Uterus (tissue), 4 donors: ENCODE results near the gene MCIDAS. TPM values are rescaled to one million over a fixed set of nuclear protein-coding genes. Genes with fewer than 3 reads are reported as not detected.

ENCODE experiments used
- DNase-seq, 2 donors: peaks; one replicate each; pipeline ENCODE4 v3.0.0-alpha.2; 2019 to 2020
- H3K27ac ChIP-seq, 2 donors: fragments of 200-600 bp; sonication (generic); 1 replicate in 1 of 2; 2 replicates in 1 of 2; pipeline ENCODE4 v1.5.1; 2016 to 2018
- H3K27me3 ChIP-seq, 2 donors: fragments of 200-600 bp; sonication (generic); one replicate each; pipeline ENCODE4 v1.5.1; 2018 to 2019; ENCODE audit warnings: control low read depth in 1 of 2
- H3K36me3 ChIP-seq, 2 donors: fragments of 200-600 bp; sonication (generic); one replicate each; pipeline ENCODE4 v1.5.1; 2019; ENCODE audit warnings: control low read depth in 1 of 2
- H3K4me1 ChIP-seq, 2 donors: fragments of 200-600 bp; sonication (generic); one replicate each; pipeline ENCODE4 v1.5.1; 2018 to 2019; ENCODE audit warnings: control low read depth in 1 of 2
- H3K4me3 ChIP-seq, 2 donors: fragments of 200-600 bp; sonication (generic); 1 replicate in 1 of 2; 2 replicates in 1 of 2; pipeline ENCODE4 v1.5.1; 2018 to 2019; ENCODE audit warnings: mild to moderate bottlenecking in 1 of 2
- H3K9me3 ChIP-seq, 2 donors: fragments of 200-600 bp; sonication (generic); one replicate each; pipeline ENCODE4 v1.5.1; 2019; ENCODE audit warnings: control low read depth in 1 of 2
- POLR2A ChIP-seq, 2 donors: fragments of 450-650 bp; IDR thresholded peaks; one replicate each; pipeline ENCODE4 v1.6.1; 2016; ENCODE audit warnings: antibody characterized with exemption in 2 of 2, mild to moderate bottlenecking in 1 of 2, moderate library complexity in 1 of 2
- intact Hi-C: fragments of 100-400 bp; cut with DNase I; formaldehyde crosslinking; loops from one replicate; pipeline ENCODE4 v1.15.1; 2023; ENCODE audit warnings: low total_unique reads
- microRNA counts, 2 donors: library from miRNA; unstranded; fragments of <30 nt; microRNA quantifications; one replicate each; lab custom pipeline; 2016 to 2017
- microRNA-seq: library from miRNA; unstranded; fragments of <30 nt; microRNA quantifications from one replicate; pipeline ENCODE4, GENCODE V29; 2016; ENCODE audit warnings: borderline microRNAs expressed, borderline replicate concordance
- small RNA-seq: library from RNA; depleted of rRNA; stranded (forward); fragments of <200 nt; gene quantifications from one replicate; pipeline ENCODE3, GENCODE V24; 2016
- total RNA-seq, 4 donors: library from RNA; depleted of rRNA in 3 of 4; stranded (reverse); fragments of >200 nt in 3 of 4; gene quantifications; one replicate each; pipeline versions ENCODE4 v1.1.0 to v1.2.4, GENCODE V29; 2014 to 2023
- TF ChIP-seq, protein P1 (sequence below), 4 experiments: fragments of 200-600 bp in 2 of 4; fragments of 450-650 bp in 2 of 4; sonication (generic) in 2 of 4; IDR thresholded peaks; one replicate each; pipeline ENCODE4 v1.5.1; 2016 to 2019; ENCODE audit warnings: antibody characterized with exemption in 4 of 4, mild to moderate bottlenecking in 2 of 4, moderate library complexity in 1 of 4
- donor health status: DM: yes; HTN: yes; CAD: no.

Gene MCIDAS
- total RNA-seq, 4 donors from 2014 or later: 0.14 TPM; not detected in 3

DNA sequence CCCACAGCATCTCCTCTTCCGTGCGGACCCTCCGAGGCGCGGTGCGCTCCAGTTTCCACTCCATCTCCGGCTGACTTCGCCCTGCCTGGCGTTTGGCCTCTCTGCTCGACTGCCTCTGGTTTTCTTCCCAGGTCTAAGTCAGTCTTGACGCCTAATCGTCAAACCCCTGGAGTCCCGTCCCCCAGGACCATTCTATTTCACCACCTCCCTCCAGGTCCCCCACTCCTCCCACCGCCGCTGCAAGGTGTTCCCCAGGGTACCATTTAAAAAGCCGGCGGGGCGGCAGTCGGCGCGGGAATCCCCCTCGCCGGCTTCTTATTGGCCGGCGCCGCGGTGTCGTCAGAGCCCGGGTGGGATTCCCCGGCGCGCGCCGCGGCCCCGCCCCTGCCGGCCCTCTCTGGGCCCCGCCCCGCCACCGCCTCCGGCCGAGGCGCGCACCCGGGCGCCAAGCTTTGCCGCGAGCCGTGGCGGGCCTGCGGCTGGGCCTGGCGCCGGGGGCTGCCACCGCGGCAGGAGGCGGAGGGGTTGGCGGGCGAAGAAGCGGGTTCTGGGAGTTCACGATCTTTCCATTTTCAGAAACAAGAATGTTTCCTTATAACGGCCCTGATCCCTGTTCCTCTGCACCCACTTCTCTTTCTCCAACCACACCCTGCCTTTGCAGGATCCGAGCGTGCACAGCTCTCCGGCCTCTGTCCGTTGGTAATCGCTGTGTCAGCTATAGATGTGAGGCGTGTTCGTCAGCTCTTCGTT lies 54.0 kb downstream of the MCIDAS start, which contains the start of gene CDC20B:
Gene CDC20B, minus strand, starts transcription at position 241 of the 750 bp plus-strand sequence. Its CDS starts 177 bp downstream, at position 64.
- no peak within 1 kb of the TSS for H3K27ac ChIP-seq

DNA sequence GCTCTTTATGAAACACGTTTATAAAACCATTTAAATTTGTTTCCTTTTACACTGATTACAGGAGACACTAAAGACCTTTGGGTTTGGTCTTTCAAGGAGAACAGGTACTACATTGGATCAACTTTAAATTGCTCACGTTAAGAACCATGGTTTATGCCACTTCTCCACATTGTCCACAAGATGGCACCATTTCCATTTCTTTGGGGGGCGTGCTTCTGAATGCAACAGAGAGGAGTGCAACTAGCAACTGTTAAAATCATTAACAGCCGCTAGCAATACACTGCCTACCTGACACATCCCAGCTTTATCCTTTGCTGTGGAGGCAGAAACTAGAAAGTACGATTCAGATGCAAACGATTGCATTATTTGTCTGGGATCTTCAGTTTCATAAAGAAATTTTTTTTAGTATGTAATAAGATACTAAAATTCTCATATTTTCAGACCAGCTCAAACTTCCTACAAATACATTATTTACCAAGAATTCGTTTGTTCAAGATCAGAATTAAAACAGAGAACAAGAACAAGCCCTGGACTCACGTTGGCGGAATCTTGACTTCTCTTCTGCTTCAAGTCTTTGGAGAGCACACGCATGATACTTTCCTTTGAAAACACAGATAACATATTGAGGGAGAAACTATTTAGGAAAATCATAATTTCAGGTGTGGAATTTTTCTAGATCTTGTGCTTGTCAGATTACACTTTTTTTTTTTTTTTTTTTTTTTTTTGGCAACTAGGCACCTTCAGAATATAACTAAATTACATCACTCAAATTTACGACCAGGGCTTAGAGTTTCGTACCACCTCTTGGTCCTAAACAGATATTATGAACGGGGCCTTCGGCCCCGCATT lies 54.8 kb downstream of the MCIDAS start:
- no peak for TF ChIP-seq POLR2A (IDR thresholded peaks at IDR 0.05)
- TF ChIP-seq, protein P1, sequence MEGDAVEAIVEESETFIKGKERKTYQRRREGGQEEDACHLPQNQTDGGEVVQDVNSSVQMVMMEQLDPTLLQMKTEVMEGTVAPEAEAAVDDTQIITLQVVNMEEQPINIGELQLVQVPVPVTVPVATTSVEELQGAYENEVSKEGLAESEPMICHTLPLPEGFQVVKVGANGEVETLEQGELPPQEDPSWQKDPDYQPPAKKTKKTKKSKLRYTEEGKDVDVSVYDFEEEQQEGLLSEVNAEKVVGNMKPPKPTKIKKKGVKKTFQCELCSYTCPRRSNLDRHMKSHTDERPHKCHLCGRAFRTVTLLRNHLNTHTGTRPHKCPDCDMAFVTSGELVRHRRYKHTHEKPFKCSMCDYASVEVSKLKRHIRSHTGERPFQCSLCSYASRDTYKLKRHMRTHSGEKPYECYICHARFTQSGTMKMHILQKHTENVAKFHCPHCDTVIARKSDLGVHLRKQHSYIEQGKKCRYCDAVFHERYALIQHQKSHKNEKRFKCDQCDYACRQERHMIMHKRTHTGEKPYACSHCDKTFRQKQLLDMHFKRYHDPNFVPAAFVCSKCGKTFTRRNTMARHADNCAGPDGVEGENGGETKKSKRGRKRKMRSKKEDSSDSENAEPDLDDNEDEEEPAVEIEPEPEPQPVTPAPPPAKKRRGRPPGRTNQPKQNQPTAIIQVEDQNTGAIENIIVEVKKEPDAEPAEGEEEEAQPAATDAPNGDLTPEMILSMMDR (IDR thresholded peaks at IDR 0.05): peak; percentile 73 to 86 (median 82)
- no peaks in the 10 kb centered on the region for H3K9me3 ChIP-seq
- peaks cover 0 to 8% of the 10 kb centered on the region in 2 donors for H3K4me1 ChIP-seq
- peak overlapping the region; percentile 3 to 51 for H3K4me3 ChIP-seq
- intact Hi-C loops: loop anchor here (10.0 kb wide), 1 partner anchor 53 kb away; the partner anchor contains the start of gene MCIDAS
- no peaks in the 10 kb centered on the region for H3K36me3 ChIP-seq
- DNase-seq: peak; percentile 25 to 58
- H3K27ac ChIP-seq: no peak overlapping the region
- peaks cover 31 to 35% of the 10 kb centered on the region in 2 donors for H3K27me3 ChIP-seq

More for the DNA sequence above, 54.0 kb downstream of the MCIDAS start, which contains the start of gene CDC20B:
- peaks cover 31 to 43% of the 10 kb centered on the region in 2 donors for H3K27me3 ChIP-seq
- no peaks in the 10 kb centered on the region for H3K9me3 ChIP-seq
- H3K4me3 ChIP-seq: peak within 1 kb of the TSS; percentile 3 to 51
- TF ChIP-seq POLR2A (IDR thresholded peaks at IDR 0.05): no peak
- TF ChIP-seq, protein P1 (IDR thresholded peaks at IDR 0.05): no peak
- DNase-seq: peak; percentile 57 to 68
- intact Hi-C loops: loop anchor here (10.0 kb wide), 1 partner anchor 52 kb away; the partner anchor contains the start of gene MCIDAS
- no peaks in the 10 kb centered on the region for H3K36me3 ChIP-seq
- peaks cover 0 to 8% of the 10 kb centered on the region in 2 donors for H3K4me1 ChIP-seq

DNA sequence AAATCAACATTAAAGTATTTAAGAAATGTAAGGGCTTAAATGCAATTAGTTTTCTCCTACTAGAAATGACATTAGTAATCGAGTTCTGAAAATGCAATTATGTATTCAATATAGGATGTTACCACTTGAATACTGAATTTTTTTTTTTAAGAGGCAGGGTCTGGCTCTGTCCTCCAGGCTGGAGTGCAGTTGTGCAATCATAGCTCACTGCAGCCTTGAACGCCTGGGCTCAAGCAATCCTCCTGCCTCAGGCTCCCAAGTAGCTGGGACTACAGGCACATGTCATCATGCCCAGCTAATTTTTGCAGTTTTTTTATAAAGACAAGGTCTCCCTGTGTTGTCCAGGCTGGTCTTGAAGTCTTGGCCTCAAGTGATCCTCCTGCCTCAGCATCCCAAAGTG lies 55.6 kb downstream of the MCIDAS start:
- peaks cover 26 to 29% of the 10 kb centered on the region in 2 donors for H3K27me3 ChIP-seq
- peaks cover 0 to 6% of the 10 kb centered on the region in 2 donors for H3K4me1 ChIP-seq
- intact Hi-C loops: loop anchor here (10.0 kb wide), 1 partner anchor 53 kb away; the partner anchor contains the start of gene MCIDAS
- no peak overlapping the region for H3K27ac ChIP-seq
- no peaks in the 10 kb centered on the region for H3K36me3 ChIP-seq
- no peaks in the 10 kb centered on the region for H3K9me3 ChIP-seq
- no peak for DNase-seq
- TF ChIP-seq, protein P1 (IDR thresholded peaks at IDR 0.05): no peak
- no peak for TF ChIP-seq POLR2A (IDR thresholded peaks at IDR 0.05)
- H3K4me3 ChIP-seq: no peak overlapping the region

MicroRNA genes within 50 kb of the gene (microRNA counts, 767-probe panel; counts per million panel counts)
- microRNA hsa-miR-449a (lab: Ali Mortazavi, UCI) (0 counts per million in 2 donors), microRNA hsa-miR-449b-5p (lab: Ali Mortazavi, UCI) (0 counts per million in 2 donors), microRNA hsa-miR-449c-5p (lab: Ali Mortazavi, UCI) (0 counts per million in 2 donors)

Small RNA genes within 50 kb of the gene (microRNA-seq; reads per million reads assigned to microRNA genes)
- 5.9 reads per million, percentile 7 among the genes with 10 or more reads in this experiment for gene MIR449A
- gene MIR449B: not detected
- not detected for gene MIR449C

Small RNA genes within 50 kb of the gene (small RNA-seq; reads per million reads assigned to genes)
- not detected for gene MIR449A
- not detected for gene MIR449B
- not detected for gene MIR449C

Other genes starting within 250 kb of the MCIDAS start
- gene ESM1, start 241.7 kb downstream of the MCIDAS start, total RNA-seq: 1 to 10 TPM in 1 of 4 donors, under 1 TPM in 1, not detected in 2; 0.70 to 2.1 TPM
- 1 to 10 TPM in 2 of 4 donors, under 1 TPM in 1, not detected in 1; 0.61 to 6.2 (median 1.2) TPM for gene GZMK, start 203.1 kb downstream of the MCIDAS start, total RNA-seq
- 1 to 10 TPM in 2 of 4 donors, under 1 TPM in 1, not detected in 1; 0.51 to 1.7 (median 1.4) TPM for gene GZMA, start 124.7 kb downstream of the MCIDAS start, total RNA-seq
- 100 to 1,000 TPM in 1 of 4 donors, 10 to 100 TPM in 3; 10.6 to 117 (median 41.9) TPM for gene GPX8, start 67.1 kb downstream of the MCIDAS start, total RNA-seq
- gene CDC20B, start 54.1 kb downstream of the MCIDAS start, total RNA-seq: under 1 TPM in 1 of 4 donors, not detected in 3; 0.35 TPM
- gene CCNO, start 6.3 kb upstream of the MCIDAS start, total RNA-seq: under 1 TPM in 2 of 4 donors, not detected in 2; 0.48 to 0.67 TPM
- 10 to 100 TPM; 22.0 to 44.4 (median 27.0) TPM for gene DHX29, start 80.4 kb upstream of the MCIDAS start, total RNA-seq
- gene MTREX, start 80.7 kb upstream of the MCIDAS start, total RNA-seq: 100 to 1,000 TPM in 1 of 4 donors, 10 to 100 TPM in 3; 30.0 to 138 (median 59.2) TPM